Measurements from ENCODE around the gene SASH1. TPM values are rescaled to one million over a fixed set of nuclear protein-coding genes. Genes with fewer than 3 reads are reported as not detected.

Gene SASH1
- total RNA-seq, 1 experiment from 2014 or later = 6.6 TPM

GRCh38 chr6:148339766-148340165 is 2.9 kb upstream of the SASH1 start:
- peaks cover 10% of the 10 kb centered on the region for H3K4me1 ChIP-seq (ENCODE audit: control insufficient read depth, insufficient read depth, low read length)
- no peaks in the 10 kb centered on the region for H3K27me3 ChIP-seq (ENCODE audit: control insufficient read depth, insufficient read depth, low read length)
- in situ Hi-C loops (cut with HindIII; ENCODE audit: low pct_unique_long_range_greater_than_20kb, low sequenced_read_pairs) = no loop called here
- H3K9me3 ChIP-seq (ENCODE audit: control insufficient read depth, insufficient read depth, low read depth, low read length) = no peaks in the 10 kb centered on the region
- intact Hi-C loops (cut with micrococcal nuclease; ENCODE audit: unreplicated experiment) = no loop called here
- no peak overlapping the region for H3K27ac ChIP-seq (ENCODE audit: low read length)
- no peak for DNase-seq (ENCODE audit: low read depth, low spot score)
- TF ChIP-seq CTCF (IDR thresholded peaks at IDR 0.05) = no peak
- no peak for TF ChIP-seq SIN3A (IDR thresholded peaks at IDR 0.05; ENCODE audit: borderline replicate concordance, insufficient read depth, low read depth, low read length)
- TF ChIP-seq, protein P1, sequence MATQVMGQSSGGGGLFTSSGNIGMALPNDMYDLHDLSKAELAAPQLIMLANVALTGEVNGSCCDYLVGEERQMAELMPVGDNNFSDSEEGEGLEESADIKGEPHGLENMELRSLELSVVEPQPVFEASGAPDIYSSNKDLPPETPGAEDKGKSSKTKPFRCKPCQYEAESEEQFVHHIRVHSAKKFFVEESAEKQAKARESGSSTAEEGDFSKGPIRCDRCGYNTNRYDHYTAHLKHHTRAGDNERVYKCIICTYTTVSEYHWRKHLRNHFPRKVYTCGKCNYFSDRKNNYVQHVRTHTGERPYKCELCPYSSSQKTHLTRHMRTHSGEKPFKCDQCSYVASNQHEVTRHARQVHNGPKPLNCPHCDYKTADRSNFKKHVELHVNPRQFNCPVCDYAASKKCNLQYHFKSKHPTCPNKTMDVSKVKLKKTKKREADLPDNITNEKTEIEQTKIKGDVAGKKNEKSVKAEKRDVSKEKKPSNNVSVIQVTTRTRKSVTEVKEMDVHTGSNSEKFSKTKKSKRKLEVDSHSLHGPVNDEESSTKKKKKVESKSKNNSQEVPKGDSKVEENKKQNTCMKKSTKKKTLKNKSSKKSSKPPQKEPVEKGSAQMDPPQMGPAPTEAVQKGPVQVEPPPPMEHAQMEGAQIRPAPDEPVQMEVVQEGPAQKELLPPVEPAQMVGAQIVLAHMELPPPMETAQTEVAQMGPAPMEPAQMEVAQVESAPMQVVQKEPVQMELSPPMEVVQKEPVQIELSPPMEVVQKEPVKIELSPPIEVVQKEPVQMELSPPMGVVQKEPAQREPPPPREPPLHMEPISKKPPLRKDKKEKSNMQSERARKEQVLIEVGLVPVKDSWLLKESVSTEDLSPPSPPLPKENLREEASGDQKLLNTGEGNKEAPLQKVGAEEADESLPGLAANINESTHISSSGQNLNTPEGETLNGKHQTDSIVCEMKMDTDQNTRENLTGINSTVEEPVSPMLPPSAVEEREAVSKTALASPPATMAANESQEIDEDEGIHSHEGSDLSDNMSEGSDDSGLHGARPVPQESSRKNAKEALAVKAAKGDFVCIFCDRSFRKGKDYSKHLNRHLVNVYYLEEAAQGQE (IDR thresholded peaks at IDR 0.05; ENCODE audit: insufficient read depth in 1 of 2, low read depth in 2 of 2, low read length in 1 of 2) = no peak
- no peak for TF ChIP-seq POLR2AphosphoS5 (IDR thresholded peaks at IDR 0.05; ENCODE audit: low read depth, low read length)
- no peak for TF ChIP-seq TCF7L2 (IDR thresholded peaks at IDR 0.05; ENCODE audit: low read depth, low read length)
- no peak for ATAC-seq
- H3K4me3 ChIP-seq (ENCODE audit: low read depth in 2 of 2, low read length in 2 of 2) = no peak overlapping the region
- CTCF ChIA-PET = no interaction called here
- no TSS peak for BruUV-seq (replicated peaks)
- POLR2A ChIA-PET = no interaction called here
- H3K36me3 ChIP-seq (ENCODE audit: control insufficient read depth, insufficient read depth, low read length) = no peaks in the 10 kb centered on the region

GRCh38 chr6:148340586-148341297 is 1.9 kb upstream of the SASH1 start:
- ChIA-PET CTCF (no interaction called here), POLR2A (no interaction called here)
- H3K27ac ChIP-seq (ENCODE audit: low read length) = no peak overlapping the region
- H3K9me3 ChIP-seq (ENCODE audit: control insufficient read depth, insufficient read depth, low read depth, low read length) = no peaks in the 10 kb centered on the region
- H3K36me3 ChIP-seq (ENCODE audit: control insufficient read depth, insufficient read depth, low read length) = no peaks in the 10 kb centered on the region
- DNase-seq (ENCODE audit: low read depth, low spot score) (no peak), ATAC-seq (no peak)
- in situ Hi-C loops (cut with HindIII; ENCODE audit: low pct_unique_long_range_greater_than_20kb, low sequenced_read_pairs) (no loop called here), intact Hi-C loops (cut with micrococcal nuclease; ENCODE audit: unreplicated experiment) (no loop called here)
- BruUV-seq (replicated peaks) = no TSS peak
- TF ChIP-seq CTCF (IDR thresholded peaks at IDR 0.05) = no peak
- TF ChIP-seq POLR2AphosphoS5 (IDR thresholded peaks at IDR 0.05; ENCODE audit: low read depth, low read length) = no peak
- TF ChIP-seq TCF7L2 (IDR thresholded peaks at IDR 0.05; ENCODE audit: low read depth, low read length) = no peak
- TF ChIP-seq SIN3A (IDR thresholded peaks at IDR 0.05; ENCODE audit: borderline replicate concordance, insufficient read depth, low read depth, low read length) = no peak
- TF ChIP-seq, protein P1 (IDR thresholded peaks at IDR 0.05; ENCODE audit: insufficient read depth in 1 of 2, low read depth in 2 of 2, low read length in 1 of 2) = no peak
- no peak overlapping the region for H3K4me3 ChIP-seq (ENCODE audit: low read depth in 2 of 2, low read length in 2 of 2)
- peaks cover 10% of the 10 kb centered on the region for H3K4me1 ChIP-seq (ENCODE audit: control insufficient read depth, insufficient read depth, low read length)
- H3K27me3 ChIP-seq (ENCODE audit: control insufficient read depth, insufficient read depth, low read length) = no peaks in the 10 kb centered on the region
